Left hindlimb (tissue), 1 donor: ENCODE results near the gene SAE1.
A peak's percentile ranks its signal among the peaks of the same experiment; 100 is the strongest.
"Not testable (repeated sequence)": the region's sequence is repeated elsewhere in the genome, so short reads cannot be mapped to it uniquely, and the experiment has no call there.

Experiments used
- DNase-seq: peaks from one replicate; pipeline ENCODE4 v3.0.0-alpha.2; 2018

SAE1 gene

DNA sequence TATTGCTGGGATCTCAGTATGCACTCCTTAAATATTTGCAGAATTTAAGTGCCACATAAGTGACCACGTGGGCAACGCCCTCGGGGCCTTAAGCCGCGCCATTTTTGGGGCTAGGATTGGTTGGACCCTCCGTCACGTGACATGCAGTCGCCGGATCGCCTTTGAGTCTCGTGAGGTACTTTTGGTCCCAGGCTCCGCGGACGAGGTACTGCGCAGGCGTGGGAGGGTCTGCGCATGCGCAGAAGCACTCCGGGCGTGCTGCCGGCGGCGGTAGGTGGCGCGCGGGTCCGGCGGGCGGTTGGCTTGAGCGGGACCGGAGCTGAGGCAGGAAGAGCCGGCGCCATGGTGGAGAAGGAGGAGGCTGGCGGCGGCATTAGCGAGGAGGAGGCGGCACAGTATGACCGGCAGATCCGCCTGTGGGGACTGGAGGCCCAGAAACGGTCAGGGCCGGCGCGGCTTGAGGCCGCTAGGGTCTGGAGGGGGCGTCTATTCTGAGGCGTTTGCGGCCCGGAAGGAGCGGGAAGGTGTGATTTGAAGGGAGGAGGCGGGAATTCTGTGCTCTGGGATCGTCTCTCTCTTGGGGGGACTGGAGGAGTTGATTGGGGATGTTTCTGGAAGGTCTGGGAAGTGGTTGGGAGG is at the start of gene SAE1:
SAE1 (plus strand) TSS at position 247 of the 639 bp plus-strand sequence; CDS start at position 343, 96 bp downstream.
- peak; percentile 98 for DNase-seq

DNA sequence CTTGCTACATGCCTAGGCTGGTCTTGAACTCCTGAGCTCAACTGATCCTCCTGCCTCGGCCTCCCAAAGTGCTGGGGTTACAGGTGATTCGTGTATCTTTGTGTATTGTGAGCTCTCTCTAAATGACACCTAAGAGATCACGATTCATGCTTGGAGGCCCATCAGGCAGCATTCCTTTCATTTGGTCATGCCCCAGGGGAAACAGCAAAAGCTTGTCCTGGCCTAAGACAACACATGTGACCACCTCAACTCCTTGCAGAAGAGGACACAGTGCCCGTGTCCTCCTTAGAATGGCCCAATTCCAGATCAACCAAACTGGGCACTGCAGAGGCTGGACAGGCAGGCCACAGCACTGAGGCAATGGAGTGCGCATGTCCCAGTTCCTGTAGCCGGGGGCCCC is 49.5 kb upstream of the SAE1 start:
- DNase-seq: no peak

DNA sequence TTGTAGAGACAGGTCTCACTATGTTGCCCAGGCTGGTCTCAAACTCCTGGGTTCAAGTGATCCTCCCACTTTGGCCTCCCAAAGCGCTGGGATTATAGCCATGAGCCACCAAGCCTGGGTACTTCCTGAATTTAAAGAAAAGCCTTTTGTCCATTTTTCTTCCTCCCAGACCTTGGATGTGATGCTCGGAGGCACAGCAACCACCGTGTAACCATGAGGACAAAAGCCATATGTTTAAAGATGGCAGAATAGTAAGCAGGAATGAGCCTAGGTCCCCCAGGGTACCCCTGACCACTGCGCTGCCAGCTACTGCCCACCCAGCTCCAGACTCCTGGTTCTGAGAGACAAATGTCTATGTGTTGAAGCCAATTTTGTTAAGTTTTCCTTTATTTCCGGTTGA is 48.1 kb upstream of the SAE1 start:
- no peak for DNase-seq

DNA sequence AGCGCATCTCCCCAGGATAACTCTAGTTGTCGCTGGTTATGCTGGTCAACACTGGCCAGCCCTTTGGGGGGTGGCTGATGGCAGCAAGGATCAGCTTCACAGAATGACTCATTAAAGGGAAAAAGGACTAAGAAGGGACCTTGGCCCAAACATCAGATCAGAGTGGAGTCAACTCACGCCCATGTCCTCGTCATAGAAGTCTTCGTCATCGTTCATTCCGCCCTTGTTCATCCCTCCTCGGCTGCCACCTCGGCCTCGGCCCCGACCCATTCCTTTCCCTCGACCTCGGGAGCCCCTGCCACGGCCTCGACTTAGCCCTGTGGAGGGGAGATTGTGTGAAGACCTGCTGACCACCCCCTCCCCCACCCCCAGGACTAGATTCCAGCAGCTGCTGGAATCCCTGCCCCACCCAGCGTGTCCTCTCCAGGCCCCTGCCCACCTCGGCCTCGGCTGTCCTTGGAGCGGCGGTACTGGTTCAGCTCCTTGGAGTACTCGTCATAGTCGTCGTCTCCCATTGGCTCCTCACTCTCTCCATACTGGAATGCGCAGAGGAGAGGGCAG is 45.7 kb upstream of the SAE1 start:
- no peak for DNase-seq

DNA sequence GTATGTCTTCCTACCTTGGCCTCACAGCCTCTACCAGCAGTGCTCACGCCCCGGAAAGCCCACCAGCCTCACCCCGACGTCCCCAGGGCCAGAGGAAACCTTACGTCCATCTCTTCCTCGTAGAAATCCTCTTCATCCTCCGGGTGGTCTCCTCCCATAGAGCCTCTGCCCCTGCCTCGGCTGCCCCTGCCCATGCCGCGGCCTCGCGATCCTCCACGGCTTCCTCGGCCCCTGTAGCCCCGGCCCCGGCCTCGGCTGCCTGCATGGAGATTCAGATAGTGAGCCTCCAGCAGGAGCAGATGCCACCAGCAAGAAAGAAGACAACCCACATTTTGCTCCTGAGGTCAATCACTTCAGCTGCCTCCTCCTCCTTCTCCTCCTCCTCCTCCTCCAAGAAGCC is 44.4 kb upstream of the SAE1 start:
- no peak for DNase-seq

DNA sequence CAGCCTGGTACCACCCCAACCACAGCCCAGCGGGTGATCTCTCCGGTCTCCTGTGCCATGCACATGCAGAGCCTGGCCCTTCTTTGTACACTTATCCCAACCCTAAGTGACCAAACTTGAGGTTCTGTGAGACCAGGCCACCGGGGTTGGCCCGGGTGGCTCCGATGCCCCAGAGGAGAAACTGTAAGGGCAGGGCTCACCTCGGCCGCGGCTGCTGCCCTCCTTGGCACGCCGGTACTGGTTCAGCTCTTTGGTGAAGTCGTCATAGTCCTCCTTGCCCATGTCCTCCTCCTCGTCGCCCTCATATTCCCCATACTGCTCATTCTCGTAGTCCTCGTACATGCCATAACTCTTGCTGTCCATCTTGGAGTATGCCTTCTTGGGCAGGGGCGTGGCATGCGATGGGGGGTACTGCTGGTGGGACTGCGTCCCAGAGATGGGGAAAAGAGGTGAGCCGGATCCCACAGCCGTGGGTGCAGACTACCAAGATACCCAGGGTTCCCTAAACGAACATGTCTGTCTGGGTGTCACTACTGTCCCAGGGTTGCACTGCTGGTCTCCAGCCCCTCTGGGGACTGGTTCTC is 40.8 kb upstream of the SAE1 start:
- no peak for DNase-seq

DNA sequence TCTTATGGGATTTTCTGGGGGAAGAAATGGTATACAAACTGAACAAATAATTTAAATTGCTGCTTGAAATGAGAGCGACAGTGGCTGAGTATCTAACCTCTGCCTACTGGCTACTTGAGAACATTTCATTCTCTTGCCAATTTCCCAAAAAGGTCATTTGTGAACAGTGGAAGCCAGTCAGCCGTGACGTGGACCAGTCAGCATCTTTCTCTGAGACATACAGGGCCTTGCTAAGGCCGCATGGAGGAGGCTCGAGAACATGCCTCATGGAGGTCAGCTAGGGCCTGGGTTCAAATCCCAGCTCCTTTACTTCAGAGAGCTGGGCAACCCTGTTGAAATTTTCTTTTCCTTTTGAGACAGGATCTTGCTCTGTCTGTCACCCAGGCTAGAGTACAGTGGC is 37.4 kb upstream of the SAE1 start:
- no peak for DNase-seq

DNA sequence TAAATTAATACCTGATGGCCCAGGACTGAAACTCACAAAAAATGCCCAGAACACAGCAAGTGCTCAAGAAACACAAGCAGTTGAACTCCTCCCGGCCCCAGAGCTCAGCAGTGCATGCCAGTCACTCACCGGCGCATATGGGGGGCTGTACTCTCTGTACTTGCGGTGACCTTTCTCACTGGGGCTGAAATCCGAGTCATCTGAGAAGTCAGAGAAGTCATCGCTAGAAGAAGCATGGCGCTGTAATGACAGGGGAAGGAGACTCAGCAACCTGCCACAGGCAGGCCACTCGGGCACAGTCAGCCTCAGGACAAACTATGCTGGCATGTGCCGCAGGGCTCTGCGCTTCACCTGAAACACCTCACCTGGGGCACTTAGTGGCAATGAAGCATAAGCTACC is 36.8 kb upstream of the SAE1 start:
- DNase-seq: no peak

DNA sequence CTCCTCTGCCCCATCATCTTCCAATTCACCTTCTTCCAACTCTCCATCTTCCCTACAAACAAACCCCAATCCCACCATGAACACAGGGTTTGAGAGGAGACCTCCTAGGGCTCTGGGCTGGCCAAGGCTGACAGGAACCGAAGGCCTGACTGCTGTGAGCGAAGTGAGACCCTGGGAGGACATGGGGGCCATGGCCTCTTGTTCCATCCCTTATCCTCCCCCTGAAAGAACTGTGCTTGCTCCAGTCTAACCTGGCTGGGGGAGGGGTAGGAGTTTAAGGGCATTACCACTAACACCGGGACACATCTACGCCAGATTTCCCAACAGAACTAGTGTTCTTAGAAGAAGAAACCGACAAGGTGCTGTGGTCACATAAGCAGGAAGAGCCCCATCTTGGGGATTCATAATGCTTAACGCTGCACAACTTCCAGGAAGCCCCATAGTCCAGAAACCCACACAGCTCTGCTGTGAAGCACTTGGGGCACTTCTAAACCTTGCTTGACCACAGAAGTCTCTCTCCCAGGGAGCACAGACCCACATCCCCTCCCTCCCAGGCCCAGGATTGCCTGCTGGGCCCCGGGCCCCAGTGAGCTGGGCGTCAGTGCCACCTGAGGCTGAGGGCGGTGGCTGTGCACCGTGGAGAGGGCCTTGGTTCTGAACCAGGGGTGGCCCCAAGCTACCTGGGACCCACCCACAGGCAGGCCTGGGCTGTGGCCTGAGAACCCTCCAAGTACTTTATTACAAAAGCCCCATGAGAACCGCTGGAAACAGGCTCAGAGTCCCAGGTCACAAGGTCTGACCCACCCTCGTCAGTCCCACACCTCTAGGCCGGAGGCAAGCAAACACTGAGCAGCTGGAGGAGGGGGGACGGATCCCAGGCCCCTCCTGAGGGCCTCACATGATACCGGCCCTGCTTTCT is 35.8 kb upstream of the SAE1 start:
- no peak for DNase-seq

DNA sequence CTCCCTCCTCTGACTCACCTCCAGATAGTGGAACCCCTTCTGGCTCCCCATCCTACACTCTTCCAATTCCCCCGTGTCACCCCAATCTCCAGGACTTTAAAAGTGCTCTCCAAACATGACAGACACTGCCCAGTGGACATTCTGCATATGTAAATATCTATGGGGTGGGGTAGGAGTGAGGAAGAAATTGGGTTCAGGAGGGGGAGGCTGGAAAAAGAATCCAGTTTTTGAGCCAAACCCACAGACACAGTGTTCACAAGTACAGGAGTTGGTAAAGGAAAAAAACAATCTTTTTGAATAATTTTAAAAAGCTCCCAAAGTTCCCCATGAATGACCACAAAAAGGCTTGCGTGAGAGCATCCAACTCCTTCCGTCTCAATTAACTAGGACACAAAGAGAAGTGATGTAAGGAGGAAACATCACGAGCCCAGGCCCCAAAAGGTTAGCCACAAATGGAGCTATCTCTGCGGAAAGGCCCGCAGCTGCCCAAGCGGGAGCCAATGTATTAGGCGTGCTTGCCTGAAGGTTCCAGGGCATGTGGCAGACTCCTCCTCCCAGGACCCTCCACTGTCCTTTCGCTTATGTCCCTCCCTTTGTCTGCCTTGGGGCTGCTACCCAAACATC is 35.0 kb upstream of the SAE1 start:
- DNase-seq: no peak

DNA sequence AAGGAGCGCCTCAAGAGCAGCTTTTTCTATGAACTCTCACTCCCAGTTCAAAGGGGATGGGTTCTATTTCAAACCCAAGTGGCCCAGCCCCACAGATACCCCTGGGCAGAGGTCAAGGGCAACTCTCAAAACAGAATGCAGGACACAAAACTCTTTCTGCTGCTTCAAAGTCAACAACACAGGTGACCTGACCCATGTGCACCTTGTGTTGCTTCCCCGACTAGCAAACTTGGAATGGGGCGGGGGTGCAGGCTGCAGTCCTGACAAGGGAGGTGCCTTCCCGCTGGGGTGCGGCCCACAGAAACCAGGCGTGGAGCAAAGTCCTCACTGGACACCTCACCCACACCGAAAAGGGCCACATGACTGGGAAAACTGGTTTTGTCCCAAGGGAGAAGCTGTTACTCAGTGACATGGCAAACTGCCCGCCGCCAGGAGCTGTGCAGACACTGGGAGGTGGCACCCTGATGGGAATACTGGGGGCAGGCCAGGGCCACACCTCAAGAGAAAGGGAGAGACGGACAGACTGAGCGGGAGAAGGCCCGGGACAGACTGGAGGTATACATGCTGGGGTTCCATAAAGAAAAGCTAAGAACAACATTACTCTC is 34.4 kb upstream of the SAE1 start:
- DNase-seq: no peak

DNA sequence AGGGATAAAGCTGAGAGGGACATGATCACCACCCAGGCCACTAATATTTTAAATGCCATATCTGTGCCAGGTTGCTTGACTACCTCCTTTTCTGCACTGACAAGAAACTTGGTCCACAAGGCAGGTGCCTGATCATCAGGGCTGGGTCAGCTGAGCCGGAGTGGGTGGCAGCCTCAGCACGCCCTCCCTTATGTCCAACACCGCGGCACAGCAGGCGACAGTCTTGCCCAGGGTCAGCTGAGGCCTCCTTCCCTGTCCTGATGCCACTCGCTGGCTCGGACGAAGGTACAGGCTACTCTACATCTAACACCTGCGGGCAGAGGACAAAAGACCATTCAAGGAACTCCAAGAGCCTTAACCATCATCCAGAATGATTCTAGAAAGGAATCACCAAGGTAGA is 33.9 kb upstream of the SAE1 start:
- no peak for DNase-seq

DNA sequence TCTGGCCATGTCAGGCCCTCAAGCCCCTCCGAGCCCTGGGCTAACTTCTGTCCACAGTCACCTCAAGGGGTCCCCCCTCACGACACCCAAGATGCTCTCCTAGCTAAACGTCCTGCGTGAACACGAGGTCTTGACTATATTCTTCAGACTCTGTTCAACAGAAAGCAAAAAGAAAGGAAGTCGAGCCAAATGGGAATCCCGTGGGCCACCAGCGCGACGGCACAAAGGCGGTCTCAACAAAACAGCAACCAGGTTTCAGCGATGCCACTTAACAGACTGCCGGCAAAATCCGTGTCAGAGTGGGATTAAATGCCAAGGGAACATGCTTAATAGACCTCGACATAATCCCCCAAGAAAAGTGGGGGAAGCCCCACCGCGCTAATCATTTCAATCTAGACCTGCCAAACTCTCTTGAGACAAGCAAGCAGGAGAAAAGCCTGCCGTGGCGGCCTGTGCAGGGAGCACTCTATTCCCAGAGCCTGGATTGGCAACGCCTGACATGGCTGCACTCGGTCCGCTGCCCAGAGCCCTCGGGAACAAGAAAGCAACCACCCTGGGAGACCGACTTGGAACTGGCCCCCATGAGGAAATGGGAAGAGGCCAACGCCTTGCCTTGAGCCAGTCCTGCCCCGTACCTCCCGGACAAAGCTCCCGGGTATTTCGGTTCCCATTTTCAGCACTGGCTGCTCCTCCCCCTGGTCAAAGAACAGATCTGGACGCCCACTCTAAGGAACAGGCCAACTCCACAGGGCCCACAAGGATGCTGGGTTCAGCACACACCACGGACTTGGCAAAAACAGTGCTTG is 33.0 kb upstream of the SAE1 start:
- DNase-seq: no peak

DNA sequence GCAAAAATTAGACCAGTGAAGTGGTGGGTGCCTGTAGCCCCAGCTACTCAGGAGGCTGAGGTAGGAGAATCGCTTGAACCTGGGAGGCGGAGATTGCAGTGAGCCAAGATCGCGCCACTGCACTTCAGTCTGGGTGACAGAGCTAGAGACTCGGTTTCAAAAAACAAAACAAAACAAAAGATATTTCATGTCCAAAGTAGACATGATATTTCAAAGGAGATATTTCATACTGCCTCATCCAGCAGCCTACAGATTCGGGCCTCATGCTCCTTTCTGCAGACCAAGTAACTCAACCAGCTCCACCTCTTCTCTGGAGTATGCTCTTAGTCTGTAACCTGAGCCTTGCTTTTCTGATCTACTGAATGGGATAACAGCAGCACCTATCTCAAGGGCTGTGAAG is 32.0 kb upstream of the SAE1 start:
- DNase-seq: no peak

DNA sequence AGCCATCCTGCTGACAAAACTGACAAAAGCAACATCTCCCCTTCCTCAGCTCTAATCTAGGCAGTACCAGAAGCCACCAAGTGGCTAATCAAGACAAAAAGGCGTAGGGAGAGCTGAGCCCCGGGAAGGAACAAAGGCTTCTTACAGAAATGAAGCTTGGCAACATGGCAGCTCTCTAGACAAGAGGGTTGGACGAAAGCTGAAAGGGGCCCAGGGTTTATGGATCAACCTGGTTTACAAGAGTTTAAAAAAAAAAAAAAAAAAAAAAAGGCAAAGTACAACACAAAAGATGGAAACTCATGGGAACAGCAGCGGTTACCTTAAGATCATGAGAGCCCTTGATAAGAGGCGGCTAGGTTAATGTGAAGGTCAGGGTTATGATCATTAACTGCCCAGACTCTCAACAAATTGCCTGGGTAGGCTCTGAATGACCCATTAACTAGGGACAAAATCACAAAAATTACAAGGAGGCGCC is 31.0 kb upstream of the SAE1 start:
- no peak for DNase-seq

DNA sequence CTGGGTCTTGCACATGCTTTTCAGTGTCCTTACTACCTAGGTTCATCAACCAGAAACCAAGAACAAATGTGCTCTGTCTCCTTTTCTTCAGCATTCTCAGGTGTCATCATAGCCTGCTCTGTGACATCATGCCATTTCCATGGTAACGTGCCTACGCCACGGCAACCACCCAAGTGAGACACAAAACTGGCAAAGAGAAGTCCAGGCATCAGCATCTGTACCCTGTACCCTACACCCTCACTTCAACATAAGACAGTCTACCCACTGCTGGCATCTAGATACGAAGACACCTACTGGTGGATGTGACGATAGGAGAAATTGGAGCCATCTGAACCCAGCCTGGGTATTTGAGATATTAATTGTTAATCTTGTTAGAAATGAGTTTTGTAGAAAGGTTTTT is 30.3 kb upstream of the SAE1 start:
- no peak for DNase-seq

DNA sequence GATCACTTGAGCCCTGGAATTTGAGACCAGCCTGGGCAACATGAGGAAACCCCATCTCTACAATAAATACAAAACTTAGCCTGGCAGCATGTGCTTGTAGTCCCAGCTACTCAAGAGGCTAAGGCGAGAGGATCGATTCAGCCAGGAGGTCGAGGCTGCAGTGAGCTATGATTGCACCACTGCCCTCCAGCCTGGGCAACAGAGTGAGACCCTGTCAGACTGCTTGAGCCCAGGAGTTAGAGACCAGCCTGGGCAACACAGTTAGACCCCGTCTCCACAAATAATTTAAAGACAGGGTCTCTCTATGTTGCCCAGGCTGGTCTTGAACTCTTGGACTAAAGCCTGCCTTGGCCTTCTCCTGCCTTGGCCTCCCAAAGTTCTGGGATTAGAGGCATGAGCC is 29.5 kb upstream of the SAE1 start:
- not testable (repeated sequence) for DNase-seq

DNA sequence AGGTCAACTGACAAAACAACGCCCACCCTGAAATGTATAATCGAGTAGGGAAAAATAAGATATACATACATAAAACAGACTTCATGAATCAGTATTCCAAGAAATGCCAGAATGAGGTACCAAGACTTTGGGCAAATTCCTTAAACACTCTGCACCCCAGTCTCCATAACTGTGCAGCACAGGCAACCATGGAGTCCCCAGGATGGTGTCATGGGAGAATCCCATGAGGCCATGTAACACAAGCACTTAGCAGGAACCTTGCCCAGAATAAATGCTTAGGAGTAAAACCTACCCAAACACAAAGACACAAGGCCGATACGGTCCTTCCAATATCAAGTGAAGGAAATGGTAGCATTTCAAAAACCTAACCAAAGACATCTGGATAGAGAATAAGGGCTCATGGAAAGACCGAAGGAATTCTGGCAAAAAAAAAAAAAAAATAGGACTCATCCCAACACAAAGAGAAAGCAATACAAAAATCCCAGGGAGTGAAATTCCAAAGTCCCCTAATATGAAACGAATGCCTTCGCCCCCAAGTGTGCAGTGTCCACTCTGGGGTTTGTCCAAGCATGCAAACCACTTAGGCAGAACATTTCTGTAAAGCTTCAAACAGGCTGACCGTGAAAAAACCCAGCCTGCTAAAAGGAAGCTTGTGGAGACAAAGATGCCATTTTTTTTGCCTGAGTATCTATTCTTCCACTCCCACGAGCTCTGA is 28.1 kb upstream of the SAE1 start:
- no peak for DNase-seq

DNA sequence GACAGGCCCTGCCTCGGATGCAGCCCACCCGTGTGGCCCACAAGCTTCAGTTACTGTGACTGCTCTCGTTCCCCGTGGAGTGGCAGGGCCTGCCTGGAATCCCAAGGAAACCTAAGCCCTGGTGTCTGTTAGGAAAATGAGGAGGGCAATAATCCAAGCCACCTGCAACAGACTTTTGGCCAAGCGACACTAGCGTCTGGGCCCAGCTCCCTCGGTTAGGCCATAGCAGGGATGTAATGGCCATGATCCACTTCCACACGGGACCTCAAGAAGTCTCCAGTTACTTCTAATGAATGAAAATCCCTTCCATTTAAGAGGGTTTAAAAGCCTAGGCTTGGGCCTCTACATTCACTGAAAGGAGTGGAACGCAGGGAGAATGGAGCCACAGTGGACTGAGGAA is 26.0 kb upstream of the SAE1 start:
- DNase-seq: no peak

DNA sequence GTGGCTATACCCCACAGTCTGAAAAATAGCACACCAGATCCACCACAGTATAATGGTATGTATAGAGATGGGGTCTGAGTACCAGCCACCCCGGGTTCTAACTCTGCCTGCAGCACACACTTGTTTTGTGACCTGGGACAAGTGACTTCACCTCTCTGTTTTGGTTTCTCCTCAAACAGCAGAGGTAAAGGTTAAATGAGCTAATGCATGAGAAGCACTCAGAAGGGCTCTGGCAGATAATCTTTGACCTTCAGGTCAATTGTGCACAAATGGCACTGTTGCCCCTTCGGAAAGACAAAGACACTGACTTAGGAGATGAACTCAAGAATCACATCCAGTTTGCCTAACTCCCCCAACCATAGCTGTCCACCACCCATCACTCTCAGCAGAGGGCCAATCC is 24.8 kb upstream of the SAE1 start:
- no peak for DNase-seq

DNA sequence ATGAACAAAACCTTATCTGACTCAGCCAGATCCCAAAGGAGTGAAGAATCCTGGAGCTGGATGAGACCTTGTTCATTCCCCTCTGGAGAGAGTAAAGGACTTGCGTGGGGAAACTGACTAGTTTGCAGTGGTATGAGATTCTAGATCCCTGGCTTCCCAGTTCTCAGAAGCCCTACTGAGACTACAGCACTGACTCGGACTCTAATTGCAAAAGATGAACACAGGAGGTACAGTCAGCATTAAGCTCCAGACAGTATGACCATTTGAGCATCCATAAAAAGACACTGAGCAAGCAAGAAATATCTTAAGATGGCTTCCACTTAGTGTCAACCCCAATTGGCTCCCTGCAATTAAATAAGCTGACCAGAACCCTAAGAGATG is 23.8 kb upstream of the SAE1 start:
- no peak for DNase-seq
